ENCODE results near the gene GFOD2. TPM values are rescaled to one million over a fixed set of nuclear protein-coding genes. Genes with fewer than 3 reads are reported as not detected.
A peak's percentile ranks its signal among the peaks of the same experiment; 100 is the strongest.

The GFOD2 gene
- total and polyA plus RNA-seq, 2 of the 13 experiments (the other 11 are each of a cell fraction or from before 2014, with no cell fraction given) = 11.1 to 17.2 TPM

GRCh38 chr16:67666032-67666551, 53.0 kb downstream of the GFOD2 start (continued):
- no peak for TF ChIP-seq STAT6 (CRISPR knock-in tag; IDR thresholded peaks at IDR 0.05; ENCODE audit: borderline replicate concordance)
- no peak for TF ChIP-seq JUNB (CRISPR knock-in tag; IDR thresholded peaks at IDR 0.05; ENCODE audit: borderline replicate concordance)
- no peak for TF ChIP-seq STAT5B (CRISPR knock-in tag; IDR thresholded peaks at IDR 0.05)
- TF ChIP-seq, protein P1, sequence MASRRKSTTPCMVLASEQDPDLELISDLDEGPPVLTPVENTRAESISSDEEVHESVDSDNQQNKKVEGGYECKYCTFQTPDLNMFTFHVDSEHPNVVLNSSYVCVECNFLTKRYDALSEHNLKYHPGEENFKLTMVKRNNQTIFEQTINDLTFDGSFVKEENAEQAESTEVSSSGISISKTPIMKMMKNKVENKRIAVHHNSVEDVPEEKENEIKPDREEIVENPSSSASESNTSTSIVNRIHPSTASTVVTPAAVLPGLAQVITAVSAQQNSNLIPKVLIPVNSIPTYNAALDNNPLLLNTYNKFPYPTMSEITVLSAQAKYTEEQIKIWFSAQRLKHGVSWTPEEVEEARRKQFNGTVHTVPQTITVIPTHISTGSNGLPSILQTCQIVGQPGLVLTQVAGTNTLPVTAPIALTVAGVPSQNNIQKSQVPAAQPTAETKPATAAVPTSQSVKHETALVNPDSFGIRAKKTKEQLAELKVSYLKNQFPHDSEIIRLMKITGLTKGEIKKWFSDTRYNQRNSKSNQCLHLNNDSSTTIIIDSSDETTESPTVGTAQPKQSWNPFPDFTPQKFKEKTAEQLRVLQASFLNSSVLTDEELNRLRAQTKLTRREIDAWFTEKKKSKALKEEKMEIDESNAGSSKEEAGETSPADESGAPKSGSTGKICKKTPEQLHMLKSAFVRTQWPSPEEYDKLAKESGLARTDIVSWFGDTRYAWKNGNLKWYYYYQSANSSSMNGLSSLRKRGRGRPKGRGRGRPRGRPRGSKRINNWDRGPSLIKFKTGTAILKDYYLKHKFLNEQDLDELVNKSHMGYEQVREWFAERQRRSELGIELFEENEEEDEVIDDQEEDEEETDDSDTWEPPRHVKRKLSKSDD (CRISPR knock-in tag; IDR thresholded peaks at IDR 0.05; ENCODE audit: low read depth) = peak; percentile 19; the same call in 1 of the 2 replicates
- no peak for TF ChIP-seq ZNF619 (CRISPR knock-in tag; IDR thresholded peaks at IDR 0.05)
- TF ChIP-seq, protein P2, sequence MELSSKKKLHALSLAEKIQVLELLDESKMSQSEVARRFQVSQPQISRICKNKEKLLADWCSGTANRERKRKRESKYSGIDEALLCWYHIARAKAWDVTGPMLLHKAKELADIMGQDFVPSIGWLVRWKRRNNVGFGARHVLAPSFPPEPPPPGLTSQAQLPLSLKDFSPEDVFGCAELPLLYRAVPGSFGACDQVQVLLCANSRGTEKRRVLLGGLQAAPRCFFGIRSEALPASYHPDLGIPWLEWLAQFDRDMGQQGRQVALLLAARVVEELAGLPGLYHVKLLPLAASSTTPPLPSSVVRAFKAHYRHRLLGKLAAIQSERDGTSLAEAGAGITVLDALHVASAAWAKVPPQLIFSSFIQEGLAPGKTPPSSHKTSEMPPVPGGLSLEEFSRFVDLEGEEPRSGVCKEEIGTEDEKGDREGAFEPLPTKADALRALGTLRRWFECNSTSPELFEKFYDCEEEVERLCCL (CRISPR knock-in tag; IDR thresholded peaks at IDR 0.05; ENCODE audit: borderline replicate concordance) = peak; percentile 5; the same call in 1 of the 2 replicates
- TF ChIP-seq BRF2 (CRISPR knock-in tag; IDR thresholded peaks at IDR 0.05) = peak; percentile 60; the same call in 1 of the 2 replicates
- no peak for TF ChIP-seq ZNF615 (CRISPR knock-in tag; IDR thresholded peaks at IDR 0.05; ENCODE audit: borderline replicate concordance)
- TF ChIP-seq ZNF253 (CRISPR knock-in tag; IDR thresholded peaks at IDR 0.05; ENCODE audit: borderline replicate concordance) = peak; percentile 91
- TF ChIP-seq ISL2 (CRISPR knock-in tag; IDR thresholded peaks at IDR 0.05) = no peak; the same call in 1 of the 2 replicates
- no peak for TF ChIP-seq CC2D1A (CRISPR knock-in tag; IDR thresholded peaks at IDR 0.05)
- TF ChIP-seq, protein P3, sequence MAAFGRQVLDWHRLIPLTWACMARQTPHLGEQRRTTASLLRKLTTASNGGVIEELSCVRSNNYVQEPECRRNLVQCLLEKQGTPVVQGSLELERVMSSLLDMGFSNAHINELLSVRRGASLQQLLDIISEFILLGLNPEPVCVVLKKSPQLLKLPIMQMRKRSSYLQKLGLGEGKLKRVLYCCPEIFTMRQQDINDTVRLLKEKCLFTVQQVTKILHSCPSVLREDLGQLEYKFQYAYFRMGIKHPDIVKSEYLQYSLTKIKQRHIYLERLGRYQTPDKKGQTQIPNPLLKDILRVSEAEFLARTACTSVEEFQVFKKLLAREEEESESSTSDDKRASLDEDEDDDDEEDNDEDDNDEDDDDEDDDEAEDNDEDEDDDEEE (CRISPR knock-in tag; IDR thresholded peaks at IDR 0.05) = 0 out of 2 replicates have a peak, but pooled peaks have one; percentile 44
- TF ChIP-seq MAFF (IDR thresholded peaks at IDR 0.05; ENCODE audit: low read depth, low read length) = no peak
- TF ChIP-seq ZNF280B (CRISPR knock-in tag; IDR thresholded peaks at IDR 0.05; ENCODE audit: borderline replicate concordance) = peak; percentile 48; the same call in 1 of the 2 replicates
- no peak for TF ChIP-seq KLF11 (CRISPR knock-in tag; IDR thresholded peaks at IDR 0.05)
